ENCODE results near the gene EXOC4.

DNA sequence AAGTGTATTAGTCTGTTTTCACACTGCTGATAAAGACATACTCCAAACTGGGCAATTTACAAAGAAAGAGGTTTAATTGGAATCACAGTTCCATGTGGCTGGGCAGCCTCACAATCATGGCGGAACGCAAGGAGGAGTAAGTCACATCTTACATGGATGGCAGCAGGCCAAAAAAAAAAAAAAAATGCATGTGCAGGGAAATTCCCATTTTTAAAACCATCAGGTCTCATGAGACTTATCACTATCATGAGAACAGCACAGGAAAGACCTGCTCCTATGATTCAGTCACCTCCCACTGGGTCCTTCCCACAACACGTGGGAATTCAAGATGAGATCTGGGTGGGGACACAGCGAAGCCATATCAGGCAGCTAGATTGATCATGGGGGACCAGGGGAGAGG is 136.8 kb downstream of the EXOC4 start:
- no peak for TF ChIP-seq CTCF (IDR thresholded peaks at IDR 0.05)
- no peak for TF ChIP-seq POLR2AphosphoS5 (IDR thresholded peaks at IDR 0.05)
- no peak for TF ChIP-seq POLR2A (IDR thresholded peaks at IDR 0.05)
